Left ventricle myocardium inferior (tissue), 1 donor: ENCODE measurements around the gene SDK2. TPM values are rescaled to one million over a fixed set of nuclear protein-coding genes. Genes with fewer than 3 reads are reported as not detected.

Source experiments
- DNase-seq: peaks from one replicate; pipeline ENCODE4 v3.0.0-alpha.2; 2020
- H3K27ac ChIP-seq: fragments of 200-600 bp; replicated peaks from 2 replicates; pipeline ENCODE4 v1.8.0; 2021
- H3K27me3 ChIP-seq: fragments of 200-600 bp; 2 replicates; pipeline ENCODE4 v1.8.0; 2021; ENCODE audit warnings: low read depth
- H3K36me3 ChIP-seq: fragments of 200-600 bp; 2 replicates; pipeline ENCODE4 v1.8.0; 2021
- H3K4me1 ChIP-seq: fragments of 200-600 bp; 2 replicates; pipeline ENCODE4 v1.8.0; 2021
- H3K4me3 ChIP-seq: fragments of 200-600 bp; 2 replicates; pipeline ENCODE4 v1.8.0; 2021; ENCODE audit warnings: mild to moderate bottlenecking, moderate library complexity
- H3K9me3 ChIP-seq: fragments of 200-600 bp; replicated peaks from 2 replicates; pipeline ENCODE4 v1.8.0; 2021
- CTCF ChIP-seq: fragments of 200-600 bp; IDR thresholded peaks from 2 replicates; pipeline ENCODE4 v1.8.0; 2021; ENCODE audit warnings: antibody characterized with exemption, mild to moderate bottlenecking, borderline replicate concordance
- intact Hi-C: fragments of 100-400 bp; cut with micrococcal nuclease; formaldehyde crosslinking; loops from one replicate; pipeline ENCODE4 v1.11.0; 2022
- total RNA-seq: library from RNA; stranded (reverse); fragmentation: NEBNext Ultra II Directional; extraction: Animal tissue kit (Norgen Biotek cat#: 25700); gene quantifications from one replicate; pipeline ENCODE4 v1.2.1, GENCODE V29; 2021
- donor health status: DM: no; HTN: yes; CAD: no; lungs with severe emphysema.

Gene SDK2
- total RNA-seq, 1 donor from 2014 or later = 2.2 TPM

GRCh38 chr17:73397856-73398540 is 246.2 kb downstream of the SDK2 start:
- H3K9me3 ChIP-seq = no peaks in the 10 kb centered on the region
- no peak for TF ChIP-seq CTCF
- DNase-seq = no peak
- intact Hi-C loops = no loop called here
- no peaks in the 10 kb centered on the region for H3K27me3 ChIP-seq
- no peak overlapping the region for H3K4me3 ChIP-seq
- no peak overlapping the region for H3K27ac ChIP-seq
- H3K36me3 ChIP-seq = no peaks in the 10 kb centered on the region
- no peaks in the 10 kb centered on the region for H3K4me1 ChIP-seq

- intact Hi-C loops = no loop called here
- H3K27me3 ChIP-seq = no peaks in the 10 kb centered on the region
- no peaks in the 10 kb centered on the region for H3K36me3 ChIP-seq
- H3K9me3 ChIP-seq = no peaks in the 10 kb centered on the region
- no peak for DNase-seq
- H3K4me3 ChIP-seq = no peak overlapping the region
- no peaks in the 10 kb centered on the region for H3K4me1 ChIP-seq
- no peak overlapping the region for H3K27ac ChIP-seq
- TF ChIP-seq CTCF = no peak
These were observed 246.9 kb downstream of the SDK2 start for GRCh38 chr17:73397278-73397826.

- Histone ChIP-seq H3K9me3 (no peaks in the 10 kb centered on the region), H3K27me3 (no peaks in the 10 kb centered on the region), H3K4me3 (no peak overlapping the region), H3K27ac (no peak overlapping the region), H3K4me1 (no peaks in the 10 kb centered on the region), H3K36me3 (no peaks in the 10 kb centered on the region)
- intact Hi-C loops = no loop called here
- TF ChIP-seq CTCF = no peak
- DNase-seq = no peak
These were observed 247.6 kb downstream of the SDK2 start for GRCh38 chr17:73396431-73397277.

GRCh38 chr17:73394512-73395450 is 249.5 kb downstream of the SDK2 start:
- no peaks in the 10 kb centered on the region for H3K9me3 ChIP-seq
- no peak overlapping the region for H3K4me3 ChIP-seq
- no peak overlapping the region for H3K27ac ChIP-seq
- intact Hi-C loops = no loop called here
- no peaks in the 10 kb centered on the region for H3K4me1 ChIP-seq
- no peaks in the 10 kb centered on the region for H3K36me3 ChIP-seq
- TF ChIP-seq CTCF = no peak
- no peaks in the 10 kb centered on the region for H3K27me3 ChIP-seq
- no peak for DNase-seq

GRCh38 chr17:73393962-73394361 is 250.3 kb downstream of the SDK2 start:
- intact Hi-C loops = no loop called here
- DNase-seq = no peak
- no peak overlapping the region for H3K27ac ChIP-seq

More at GRCh38 chr17:73393962-73394361, 250.3 kb downstream of the SDK2 start:
- Histone ChIP-seq H3K27me3 (no peaks in the 10 kb centered on the region), H3K4me1 (no peaks in the 10 kb centered on the region), H3K9me3 (no peaks in the 10 kb centered on the region), H3K4me3 (no peak overlapping the region), H3K36me3 (no peaks in the 10 kb centered on the region)
- TF ChIP-seq CTCF = no peak
